GM23338 (cell line): ENCODE measurements around the gene PDE4D.

Experiments
- CREB1 ChIP-seq: fragments of 250-450 bp; sonication (Bioruptor Pico); IDR thresholded peaks from 2 replicates; pipeline ENCODE4 v1.5.0; 2020; ENCODE audit warnings: low read depth, mild to moderate bottlenecking, moderate library complexity
- ETS1 ChIP-seq: IDR thresholded peaks from 2 replicates; pipeline ENCODE4 v1.6.1; 2016; ENCODE audit warnings: antibody characterized with exemption
- EZH2 ChIP-seq: fragments of 200-600 bp; sonication (generic); IDR thresholded peaks from one replicate; pipeline ENCODE4 v1.8.0; 2017; ENCODE audit warnings: antibody characterized with exemption, mild to moderate bottlenecking, low read depth; ENCODE audit not compliant: unreplicated experiment
- EZH2phosphoT487 ChIP-seq: fragments of 200-600 bp; sonication (generic); IDR thresholded peaks from one replicate; pipeline ENCODE4 v1.8.1; 2018; ENCODE audit warnings: antibody characterized with exemption; ENCODE audit not compliant: unreplicated experiment
- JUNB ChIP-seq: IDR thresholded peaks from one replicate; pipeline ENCODE4 v1.6.1; 2016; ENCODE audit warnings: antibody characterized with exemption; ENCODE audit not compliant: unreplicated experiment
- POLR2AphosphoS5 ChIP-seq: IDR thresholded peaks from 2 replicates; pipeline ENCODE4 v1.6.1; 2016; ENCODE audit warnings: antibody characterized with exemption, low read depth
- REST ChIP-seq: IDR thresholded peaks from one replicate; pipeline ENCODE4 v1.6.1; 2018; ENCODE audit warnings: antibody characterized with exemption; ENCODE audit not compliant: unreplicated experiment
- STAT1 ChIP-seq: IDR thresholded peaks from one replicate; pipeline ENCODE4 v1.6.1; 2016; ENCODE audit warnings: antibody characterized with exemption; ENCODE audit not compliant: unreplicated experiment
- ZNF114 ChIP-seq: fragments of 250-450 bp; sonication (Bioruptor Pico); IDR thresholded peaks from 2 replicates; pipeline ENCODE4 v1.5.0; 2020; ENCODE audit warnings: mild to moderate bottlenecking, moderate library complexity
- TF ChIP-seq, protein P1 (sequence below), 2 experiments: fragments of 200-600 bp in 1 of 2; sonication (generic) in 1 of 2; conservative IDR thresholded peaks; 2 replicates each; pipeline versions ENCODE4 v1.5.1 to v1.6.1; 2016 to 2017; ENCODE audit warnings: antibody characterized with exemption in 2 of 2, low read depth in 2 of 2, mild to moderate bottlenecking in 2 of 2, moderate library complexity in 1 of 2

- TF ChIP-seq, protein P1, sequence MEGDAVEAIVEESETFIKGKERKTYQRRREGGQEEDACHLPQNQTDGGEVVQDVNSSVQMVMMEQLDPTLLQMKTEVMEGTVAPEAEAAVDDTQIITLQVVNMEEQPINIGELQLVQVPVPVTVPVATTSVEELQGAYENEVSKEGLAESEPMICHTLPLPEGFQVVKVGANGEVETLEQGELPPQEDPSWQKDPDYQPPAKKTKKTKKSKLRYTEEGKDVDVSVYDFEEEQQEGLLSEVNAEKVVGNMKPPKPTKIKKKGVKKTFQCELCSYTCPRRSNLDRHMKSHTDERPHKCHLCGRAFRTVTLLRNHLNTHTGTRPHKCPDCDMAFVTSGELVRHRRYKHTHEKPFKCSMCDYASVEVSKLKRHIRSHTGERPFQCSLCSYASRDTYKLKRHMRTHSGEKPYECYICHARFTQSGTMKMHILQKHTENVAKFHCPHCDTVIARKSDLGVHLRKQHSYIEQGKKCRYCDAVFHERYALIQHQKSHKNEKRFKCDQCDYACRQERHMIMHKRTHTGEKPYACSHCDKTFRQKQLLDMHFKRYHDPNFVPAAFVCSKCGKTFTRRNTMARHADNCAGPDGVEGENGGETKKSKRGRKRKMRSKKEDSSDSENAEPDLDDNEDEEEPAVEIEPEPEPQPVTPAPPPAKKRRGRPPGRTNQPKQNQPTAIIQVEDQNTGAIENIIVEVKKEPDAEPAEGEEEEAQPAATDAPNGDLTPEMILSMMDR (conservative IDR thresholded peaks at IDR 0.05; ENCODE audit: low read depth in 2 of 2): no peak
- TF ChIP-seq POLR2AphosphoS5 (no peak), ETS1 (no peak), EZH2 (no peak), EZH2phosphoT487 (no peak), STAT1 (no peak), REST (no peak), ZNF114 (CRISPR knock-in tag) (no peak), CREB1 (CRISPR knock-in tag) (no peak), JUNB (no peak)
Observed at GRCh38 chr5:59100875-59101274, 792.7 kb downstream of the PDE4D start.
